NCI-H2107 treated with DMSO at 0.1 percent for 48 hours (cell line): ENCODE measurements around the gene FHIT.

ENCODE experiments used
- DNase-seq: peaks from one replicate; lab custom pipeline; 2025; ENCODE audit not compliant: unreplicated experiment; lab: John Stamatoyannopoulos, UW

The FHIT gene

GRCh38 chr3:60149501-60149900, 1101.8 kb downstream of the FHIT start:
- no peak for DNase-seq

- DNase-seq = no peak
These were observed 1103.9 kb downstream of the FHIT start for GRCh38 chr3:60147249-60147950.

GRCh38 chr3:60146121-60146520, 1105.1 kb downstream of the FHIT start:
- no peak for DNase-seq

- DNase-seq = no peak
These were observed 1107.2 kb downstream of the FHIT start for GRCh38 chr3:60144071-60144470.

- DNase-seq = no peak
These were observed 1109.2 kb downstream of the FHIT start for GRCh38 chr3:60142009-60142408.

- no peak for DNase-seq
These were observed 1111.1 kb downstream of the FHIT start for GRCh38 chr3:60140160-60140559.

GRCh38 chr3:60136601-60137000, 1114.7 kb downstream of the FHIT start:
- DNase-seq = no peak

GRCh38 chr3:60135474-60135873, 1115.8 kb downstream of the FHIT start:
- no peak for DNase-seq

GRCh38 chr3:60133269-60134162, 1117.7 kb downstream of the FHIT start:
- no peak for DNase-seq

- DNase-seq = no peak
These were observed 1119.6 kb downstream of the FHIT start for GRCh38 chr3:60131618-60132017.

- DNase-seq = no peak
These were observed 1124.5 kb downstream of the FHIT start for GRCh38 chr3:60126511-60127304.

GRCh38 chr3:60125686-60126085, 1125.6 kb downstream of the FHIT start:
- DNase-seq = no peak

- DNase-seq = no peak
These were observed 1131.0 kb downstream of the FHIT start for GRCh38 chr3:60120245-60120644.

- no peak for DNase-seq
These were observed 1137.1 kb downstream of the FHIT start for GRCh38 chr3:60114191-60114590.

GRCh38 chr3:60107275-60107674, 1144.0 kb downstream of the FHIT start:
- DNase-seq = no peak

GRCh38 chr3:60102154-60102553, 1149.1 kb downstream of the FHIT start:
- DNase-seq = no peak

GRCh38 chr3:60101621-60102020, 1149.6 kb downstream of the FHIT start:
- no peak for DNase-seq

- no peak for DNase-seq
These were observed 1154.8 kb downstream of the FHIT start for GRCh38 chr3:60096403-60096802.

GRCh38 chr3:60095930-60096329, 1155.3 kb downstream of the FHIT start:
- no peak for DNase-seq

- no peak for DNase-seq
These were observed 1155.7 kb downstream of the FHIT start for GRCh38 chr3:60095516-60095915.

GRCh38 chr3:60094392-60094947, 1156.8 kb downstream of the FHIT start:
- DNase-seq = peak; percentile 40
